ENCODE data around the gene SSBP3.

The SSBP3 gene

GRCh38 chr1:54327386-54328065 is 78.7 kb downstream of the SSBP3 start:
- DNase-seq: no peak

GRCh38 chr1:54326543-54327385 is 79.4 kb downstream of the SSBP3 start:
- DNase-seq: no peak

- DNase-seq: peak; percentile 76
Measured at GRCh38 chr1:54325703-54326461, 80.3 kb downstream of the SSBP3 start.

DNA sequence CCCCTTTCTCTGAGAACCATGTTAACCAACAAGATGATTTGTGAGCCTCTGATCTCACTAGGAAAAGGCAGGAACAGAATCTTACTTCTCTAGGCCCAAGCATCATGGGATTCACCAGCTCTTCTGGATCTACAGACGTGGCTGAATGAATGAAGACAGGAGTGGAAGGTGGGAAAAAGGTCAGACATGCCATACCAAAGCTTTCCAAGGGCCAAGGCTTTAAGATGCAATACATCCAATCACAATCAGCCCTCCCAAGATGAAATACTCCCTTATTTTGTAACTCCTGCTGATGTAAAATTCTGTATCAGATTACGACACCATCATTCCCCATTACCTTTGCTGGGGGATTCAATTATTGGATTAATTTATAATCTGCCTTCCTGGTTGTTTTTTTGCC is 80.9 kb downstream of the SSBP3 start:
- DNase-seq: no peak

DNA sequence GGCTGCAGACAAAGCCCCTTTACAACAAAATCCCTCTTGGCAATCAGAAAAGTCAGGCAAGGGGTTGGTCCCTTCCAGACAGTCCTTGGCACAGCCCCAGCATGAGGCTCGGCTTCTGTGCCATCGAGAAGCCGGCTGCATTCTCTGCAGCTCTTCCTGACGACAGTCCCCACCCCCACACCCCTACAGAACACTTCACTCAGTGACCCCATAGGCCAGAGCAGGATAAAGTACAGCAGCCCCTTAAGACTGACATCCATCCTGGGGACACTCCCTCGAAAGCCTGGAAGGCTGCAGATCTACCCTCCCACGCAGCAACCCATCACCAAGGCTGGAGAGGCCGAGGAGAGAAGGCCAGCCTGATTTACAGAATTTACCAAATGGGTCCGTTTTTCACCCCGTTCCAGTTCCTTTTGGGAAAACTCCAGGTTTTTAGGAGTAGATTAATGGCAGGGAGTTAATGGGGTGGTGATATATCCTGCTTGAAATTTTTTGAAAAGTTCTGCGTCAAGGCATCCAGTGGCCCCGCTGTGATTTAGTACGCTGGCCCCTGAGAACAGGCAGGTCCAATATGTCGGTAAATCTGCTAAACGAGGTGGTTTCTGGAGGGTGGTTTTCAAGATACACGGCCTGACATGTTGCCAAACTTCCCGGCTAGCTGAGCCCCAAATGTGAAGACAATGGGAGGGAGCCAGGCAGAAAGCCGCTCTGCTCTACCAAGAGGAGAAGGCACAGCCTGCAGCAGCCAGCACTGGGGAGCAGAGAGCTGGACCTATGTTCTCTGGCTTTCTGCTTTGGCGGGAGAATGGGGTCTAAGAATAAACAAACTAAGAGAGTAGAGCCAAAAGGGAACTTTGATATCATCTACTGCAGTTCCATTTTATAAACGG is 81.7 kb downstream of the SSBP3 start:
- DNase-seq: no peak

DNA sequence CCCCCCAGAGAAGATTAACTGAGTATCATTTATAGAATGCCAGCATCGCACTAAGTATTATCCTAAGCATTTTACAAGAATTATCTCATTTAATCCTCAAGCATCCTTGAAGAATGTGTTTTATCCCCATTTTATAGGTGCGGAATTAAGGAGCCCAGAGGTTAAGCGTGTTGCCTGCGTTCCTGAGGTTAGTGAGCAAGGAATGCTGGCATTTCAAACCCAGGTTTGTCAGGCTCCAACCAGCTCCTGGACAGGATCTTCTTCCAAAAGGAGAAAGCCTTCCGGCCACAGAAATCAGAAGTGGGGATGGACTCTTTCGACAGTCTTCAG is 82.3 kb downstream of the SSBP3 start:
- no peak for DNase-seq

- no peak for DNase-seq
Measured at GRCh38 chr1:54323324-54323739, 82.9 kb downstream of the SSBP3 start.

DNA sequence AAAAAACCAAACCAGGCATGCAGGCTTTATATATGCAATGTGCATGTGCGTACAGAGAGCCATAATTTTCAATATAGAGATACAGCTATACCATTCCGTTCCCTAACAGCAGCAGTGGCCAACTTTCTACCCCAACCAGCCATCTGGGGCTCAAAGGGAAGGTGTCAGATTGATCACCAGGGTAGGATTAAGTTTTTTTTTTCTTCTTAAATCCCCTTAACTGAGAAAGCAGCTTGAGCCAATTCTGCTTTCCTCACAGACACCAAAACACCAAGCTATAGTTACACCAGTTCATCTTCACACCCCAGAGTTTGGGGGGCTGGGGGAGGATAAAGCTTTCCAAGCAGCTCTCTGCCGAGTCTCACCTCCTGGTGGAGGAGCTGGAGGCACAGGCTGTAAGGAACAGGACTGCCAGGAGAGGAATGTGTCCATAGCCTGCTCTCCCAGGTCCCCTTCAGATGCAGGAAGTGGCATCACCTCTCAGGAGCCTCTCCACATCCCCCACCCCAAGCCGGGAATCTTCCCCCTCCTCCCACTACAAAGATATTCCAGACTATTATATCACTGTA is 87.9 kb downstream of the SSBP3 start:
- DNase-seq: no peak

GRCh38 chr1:54317084-54317483 is 89.1 kb downstream of the SSBP3 start:
- DNase-seq: no peak

DNA sequence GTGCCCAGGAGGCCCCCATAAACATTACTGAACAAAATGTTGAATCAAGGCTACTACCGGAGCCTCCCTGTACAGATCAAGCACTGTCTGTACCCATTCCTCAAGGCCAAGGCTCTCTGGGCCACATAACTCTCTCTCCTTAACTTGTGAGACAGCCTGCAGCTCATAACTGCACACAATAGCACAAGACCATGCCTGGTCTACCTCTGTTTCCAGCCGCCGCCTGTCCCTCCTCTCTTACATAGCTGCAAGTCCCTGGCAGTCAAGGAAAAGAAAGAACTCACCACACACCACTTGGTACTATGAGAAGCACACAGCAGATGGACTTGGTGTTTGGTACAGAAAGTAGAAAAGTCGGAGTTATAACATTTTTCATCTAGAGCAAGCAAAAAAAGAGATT is 91.1 kb downstream of the SSBP3 start:
- DNase-seq: no peak

DNA sequence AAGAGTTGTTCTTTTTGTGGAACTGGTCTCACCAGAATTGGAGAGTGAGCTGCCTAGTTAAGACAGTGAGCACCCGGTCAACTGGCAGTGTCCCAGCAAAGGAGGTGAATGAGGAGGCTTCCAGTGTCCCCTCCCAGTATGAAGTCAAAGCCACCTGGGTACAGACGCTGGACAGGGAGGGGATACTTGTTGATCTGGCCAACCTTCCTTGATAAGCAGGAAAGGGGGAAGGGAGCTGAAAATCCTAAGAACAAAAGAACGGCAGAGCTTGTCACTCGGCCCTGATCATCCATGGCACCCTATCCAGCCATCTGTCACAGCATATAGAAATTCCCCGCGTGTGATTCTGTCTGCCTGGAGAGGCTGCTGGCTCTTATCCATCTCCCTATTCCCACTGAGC is 91.5 kb downstream of the SSBP3 start:
- no peak for DNase-seq

DNA sequence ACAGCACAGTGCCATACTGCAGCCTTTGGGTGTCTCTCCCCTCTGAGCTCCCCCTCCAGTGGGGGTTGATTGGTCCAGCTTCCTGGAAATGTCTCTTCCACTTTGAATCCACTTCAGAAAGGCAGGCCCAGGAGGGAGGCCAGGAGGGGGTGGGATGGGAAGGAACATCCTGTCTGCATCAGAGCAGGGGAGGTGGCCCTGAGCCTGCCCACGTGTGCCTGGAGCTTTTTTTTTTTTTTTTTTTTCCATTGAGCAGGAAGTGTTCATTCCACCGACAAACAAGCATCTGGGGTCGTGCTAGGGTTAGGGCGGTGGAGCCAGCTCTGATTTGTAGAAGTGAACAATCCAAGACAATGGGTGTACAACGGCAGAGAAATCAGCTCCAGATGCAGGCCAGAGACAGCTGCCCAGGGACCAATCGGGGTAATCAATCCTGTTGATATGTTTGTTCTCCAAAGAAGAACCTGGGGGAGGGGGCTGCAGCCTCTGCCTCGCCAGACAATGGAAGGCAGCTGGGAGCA is 93.3 kb downstream of the SSBP3 start:
- DNase-seq: peak; percentile 76

DNA sequence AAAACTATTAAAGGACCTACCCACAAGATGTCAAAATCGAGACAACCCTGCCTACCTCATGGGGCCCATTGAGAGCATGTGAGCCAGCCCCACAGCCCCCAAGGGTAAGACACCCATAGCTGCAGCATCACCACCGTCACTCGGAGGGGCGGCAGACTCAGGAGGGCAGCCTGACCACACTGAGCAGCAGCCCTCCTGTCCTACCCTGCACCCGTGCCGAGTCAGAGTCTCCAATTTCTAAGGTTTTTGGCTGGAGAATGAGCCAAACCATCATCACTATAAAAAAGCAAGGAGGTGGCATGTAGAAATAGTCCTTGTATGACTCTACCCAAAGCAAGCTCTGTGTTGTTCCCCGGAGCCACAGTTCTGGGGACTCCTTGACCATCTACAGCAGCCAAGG is 94.7 kb downstream of the SSBP3 start:
- DNase-seq: no peak

DNA sequence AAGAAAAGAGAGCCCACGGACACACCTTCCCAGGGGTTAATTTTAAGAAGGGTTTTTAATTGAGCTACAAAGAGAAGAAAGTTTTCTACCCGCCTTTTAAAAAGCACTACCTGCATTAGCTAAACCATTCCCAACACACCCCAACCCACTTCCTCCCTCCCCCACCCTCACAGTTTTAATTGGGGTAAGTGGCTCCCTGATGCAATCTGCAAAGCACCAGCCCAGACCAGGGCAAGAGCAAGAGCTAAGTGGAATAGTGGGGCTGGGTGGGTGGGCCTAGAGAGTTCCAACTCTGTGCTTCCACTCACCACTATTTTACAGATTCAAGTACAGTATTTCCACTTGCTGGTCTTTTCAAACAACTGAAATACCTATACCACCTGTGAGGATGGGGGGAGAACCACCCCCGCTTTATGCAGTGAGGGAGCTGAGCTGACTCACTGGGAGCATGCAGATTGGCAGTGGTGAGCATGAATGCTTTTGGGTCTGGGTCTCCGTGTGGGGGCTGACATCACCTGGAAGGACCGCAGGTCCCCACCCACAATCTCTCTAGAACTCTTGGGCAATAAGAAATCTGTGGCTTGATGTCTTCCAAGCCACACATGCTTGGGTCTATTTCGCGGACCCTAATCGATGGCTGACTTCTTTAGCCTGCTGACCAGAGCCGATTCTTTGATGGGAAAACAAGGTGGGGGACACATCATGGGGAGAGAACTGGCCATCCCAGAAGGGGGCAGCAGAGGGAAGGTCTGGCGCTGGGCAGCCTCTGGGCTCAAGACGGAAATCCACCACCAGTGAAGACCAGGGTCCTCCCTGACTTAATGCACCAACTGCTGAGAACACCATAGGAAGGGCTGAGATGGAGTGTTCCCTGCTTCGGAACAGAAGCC is 95.5 kb downstream of the SSBP3 start:
- peak; percentile 51 for DNase-seq

GRCh38 chr1:54309631-54310366 is 96.4 kb downstream of the SSBP3 start:
- DNase-seq: peak; percentile 85

DNA sequence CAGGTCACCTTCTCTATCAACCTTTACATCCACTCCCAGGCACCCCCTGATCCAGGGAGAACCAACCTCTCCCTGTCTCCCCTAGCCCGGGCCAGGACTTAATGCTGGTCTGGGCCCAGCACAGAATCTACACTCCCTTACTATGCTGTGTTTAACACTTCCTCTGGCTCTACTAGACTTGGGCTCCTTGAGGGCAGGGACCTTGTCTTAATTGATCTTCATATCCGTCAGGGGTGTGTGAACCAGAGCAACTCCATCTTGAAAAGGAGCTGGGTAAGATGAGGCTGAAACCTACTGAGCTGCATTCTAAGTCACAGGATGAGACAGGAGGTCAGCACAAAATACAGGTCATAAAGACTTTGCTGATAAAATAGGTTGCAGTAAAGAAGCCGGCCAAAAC is 98.9 kb downstream of the SSBP3 start:
- DNase-seq: no peak

- no peak for DNase-seq
Measured at GRCh38 chr1:54305906-54306514, 100.2 kb downstream of the SSBP3 start.

GRCh38 chr1:54304518-54304917 is 101.7 kb downstream of the SSBP3 start:
- peak; percentile 53 for DNase-seq

GRCh38 chr1:54302951-54303843 is 103.0 kb downstream of the SSBP3 start:
- peak; percentile 96 for DNase-seq

Measured in NCI-H146 (cell line).